ENCODE results near the gene CUBN.

- TF ChIP-seq REST (IDR thresholded peaks at IDR 0.05) (no peak), HOXA7 (CRISPR knock-in tag; IDR thresholded peaks at IDR 0.05) (no peak), CHD2 (IDR thresholded peaks at IDR 0.05; ENCODE audit: low read length, partially characterized antibody) (no peak)
Measured at GRCh38 chr10:16930540-16930939, 199.1 kb downstream of the CUBN start.
